Esophagus muscularis mucosa (tissue), 3 donors: ENCODE results near the gene BBX.

ENCODE experiments used
- CTCF ChIP-seq, 3 experiments: fragments of 200-600 bp in 2 of 3; fragments of 450-650 bp in 1 of 3; sonication (generic) in 2 of 3; IDR thresholded peaks; one replicate each; pipeline ENCODE4 v1.5.1; 2017 to 2019; ENCODE audit warnings: antibody characterized with exemption in 3 of 3, mild to moderate bottlenecking in 2 of 3, moderate library complexity in 1 of 3
- POLR2A ChIP-seq: fragments of 450-650 bp; IDR thresholded peaks from one replicate; pipeline ENCODE4 v1.6.1; 2017; ENCODE audit warnings: antibody characterized with exemption, moderate library complexity, mild to moderate bottlenecking, low read depth

- no peak for TF ChIP-seq CTCF (IDR thresholded peaks at IDR 0.05)
- no peak for TF ChIP-seq POLR2A
Measured at GRCh38 chr3:107845380-107846278, 322.9 kb downstream of the BBX start.
